Skin epidermis (tissue), 12 donors: ENCODE data around the gene OLFML2A.

ENCODE experiments used
- H3K27ac ChIP-seq, 21 experiments: fragments of 200-600 bp; sonication (generic) in 11 of 21; one replicate each; pipeline ENCODE4 v1.5.0; 2020; ENCODE audit warnings: mild to moderate bottlenecking in 3 of 21, inconsistent platforms in 2 of 21, moderate library complexity in 2 of 21
- H3K4me3 ChIP-seq, 7 experiments: fragments of 200-600 bp; sonication (generic) in 2 of 7; one replicate each; pipeline ENCODE4 v1.5.0; 2020; ENCODE audit warnings: inconsistent platforms in 2 of 7, mild to moderate bottlenecking in 2 of 7, moderate library complexity in 1 of 7

Gene OLFML2A

DNA sequence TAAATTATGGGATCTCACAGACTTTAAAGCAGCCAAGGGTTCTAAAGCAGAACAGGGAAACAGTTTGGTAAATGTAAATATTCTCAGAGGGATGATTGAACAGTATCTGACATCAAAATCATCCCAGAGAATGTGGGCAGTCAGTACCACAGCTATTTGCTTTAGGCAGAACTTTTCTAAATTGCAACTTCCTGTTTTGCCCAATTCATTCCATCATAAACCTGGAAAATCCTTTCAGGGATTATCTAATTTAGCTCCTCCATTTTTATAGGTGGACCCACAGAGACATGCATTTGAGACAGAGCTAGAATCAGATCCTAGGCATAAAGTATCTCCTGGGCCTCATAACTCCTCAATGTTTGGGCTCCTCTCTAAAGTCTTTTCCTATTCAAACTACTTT lies 18.2 kb upstream of the OLFML2A start:
- no peak overlapping the region for H3K4me3 ChIP-seq
- peak overlapping the region in 1 of 21 experiments; percentile 14 for H3K27ac ChIP-seq

DNA sequence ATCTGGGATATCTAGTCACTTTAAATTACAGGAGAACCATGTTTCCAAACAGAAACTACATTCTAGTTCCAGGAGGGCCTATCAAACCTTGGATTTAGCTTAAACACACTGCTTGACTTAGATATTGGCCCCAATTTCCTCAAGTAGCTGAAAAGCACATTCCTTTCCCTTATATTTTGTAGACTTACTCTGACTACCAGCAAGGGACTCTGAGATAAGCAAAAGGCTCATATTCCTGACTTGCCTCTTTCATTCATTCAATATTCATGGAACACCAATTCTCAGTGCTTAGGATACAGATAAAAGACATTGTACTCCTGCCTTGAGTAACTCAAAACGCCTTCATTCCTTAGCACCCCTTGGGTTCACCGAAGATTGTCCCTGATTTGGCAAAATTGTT lies 17.6 kb upstream of the OLFML2A start:
- no peak overlapping the region for H3K4me3 ChIP-seq
- no peak overlapping the region for H3K27ac ChIP-seq

DNA sequence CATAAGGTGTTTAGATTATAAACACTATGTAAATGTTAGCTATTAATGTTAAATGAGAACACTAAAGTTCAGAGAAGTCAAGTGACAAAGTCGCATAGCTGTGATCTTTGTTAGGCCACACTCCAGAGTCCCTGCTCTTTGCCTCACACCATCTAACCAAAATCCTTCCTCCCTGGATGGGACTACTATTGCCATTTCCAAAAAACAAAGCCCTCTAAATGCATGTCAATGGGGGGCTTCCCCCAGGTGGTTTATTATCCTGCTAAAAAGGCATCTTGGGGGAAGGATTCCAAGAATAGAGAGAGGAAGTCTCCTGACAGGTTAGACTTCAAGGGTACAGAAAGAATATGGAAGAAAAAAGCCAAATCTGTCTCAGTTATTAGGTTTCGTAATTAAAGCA lies 16.2 kb upstream of the OLFML2A start:
- H3K27ac ChIP-seq: no peak overlapping the region
- H3K4me3 ChIP-seq: no peak overlapping the region

DNA sequence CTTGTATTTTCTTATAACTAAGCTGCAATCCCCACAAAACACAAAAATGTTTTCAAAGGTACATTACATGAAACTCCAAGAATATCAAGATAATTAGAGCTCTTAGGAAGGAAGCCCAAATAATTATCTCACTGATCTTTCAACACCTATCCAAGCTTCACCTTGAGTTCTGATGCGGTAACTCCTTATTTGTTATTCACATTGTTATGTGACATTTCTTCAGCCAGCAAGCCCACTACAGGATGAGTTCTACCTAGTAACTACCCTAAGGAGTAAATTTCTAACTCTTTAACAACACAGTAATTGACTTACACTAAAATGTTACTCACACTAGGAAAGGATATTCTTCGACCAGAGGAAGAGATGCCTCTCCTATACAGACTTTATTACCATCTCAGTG lies 15.7 kb upstream of the OLFML2A start:
- H3K27ac ChIP-seq: no peak overlapping the region
- no peak overlapping the region for H3K4me3 ChIP-seq

GRCh38 chr9:124761710-124762109 lies 15.2 kb upstream of the OLFML2A start:
- Histone ChIP-seq H3K27ac (no peak overlapping the region), H3K4me3 (no peak overlapping the region)

GRCh38 chr9:124762633-124763032 lies 14.3 kb upstream of the OLFML2A start:
- H3K4me3 ChIP-seq: no peak overlapping the region
- H3K27ac ChIP-seq: no peak overlapping the region

DNA sequence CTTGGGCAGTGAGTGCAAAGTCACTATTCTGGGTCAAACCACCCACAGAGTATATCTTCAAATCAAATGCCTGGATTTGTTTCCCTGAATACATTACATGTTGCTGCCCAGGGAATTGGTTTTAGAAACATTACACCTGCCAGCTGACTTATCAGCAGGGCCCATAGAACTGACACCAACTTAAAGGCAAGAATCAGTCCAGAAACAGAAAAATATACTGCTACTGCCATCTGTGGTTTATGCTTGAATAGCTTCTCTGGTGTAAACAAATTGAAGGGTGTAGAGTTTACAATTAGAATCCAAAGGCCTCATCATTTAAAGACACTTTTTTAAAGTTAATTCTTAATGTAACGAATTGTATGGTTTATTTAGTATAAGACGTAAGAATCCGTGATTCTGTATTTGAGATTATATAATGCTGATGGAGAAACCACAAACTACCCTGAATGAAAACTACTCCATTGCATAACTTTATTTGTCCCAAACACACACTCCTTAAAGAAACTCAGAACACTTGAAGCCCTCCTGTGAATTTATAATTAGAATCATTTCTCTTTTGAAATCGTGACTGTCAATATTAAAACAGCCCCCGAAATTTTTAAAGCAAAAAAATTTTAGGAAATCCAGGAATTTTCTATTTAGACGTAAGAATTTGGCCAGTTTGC lies 12.0 kb upstream of the OLFML2A start:
- no peak overlapping the region for H3K4me3 ChIP-seq
- H3K27ac ChIP-seq: no peak overlapping the region

DNA sequence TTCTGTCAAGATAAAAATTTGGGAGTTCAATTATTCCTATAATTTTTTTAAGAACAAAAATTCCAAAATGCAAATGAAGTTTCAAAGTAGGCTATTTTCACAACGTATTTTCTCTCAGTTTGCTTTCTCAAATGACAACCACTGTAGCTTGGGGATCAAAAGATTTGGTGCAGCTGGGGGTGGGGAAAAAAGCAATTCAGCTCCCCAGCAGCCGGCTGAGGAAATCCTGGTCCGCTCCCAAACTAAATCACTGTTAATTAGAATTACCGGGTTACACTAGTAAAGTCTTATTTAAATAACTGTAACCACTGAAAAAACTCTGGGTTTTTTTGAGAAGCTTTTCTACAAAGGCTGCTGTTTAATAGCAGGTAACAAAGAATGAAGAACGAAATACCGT lies 11.5 kb upstream of the OLFML2A start:
- no peak overlapping the region for H3K27ac ChIP-seq
- no peak overlapping the region for H3K4me3 ChIP-seq

- Histone ChIP-seq H3K4me3 (no peak overlapping the region), H3K27ac (no peak overlapping the region)
These were observed 10.6 kb upstream of the OLFML2A start for GRCh38 chr9:124766326-124766725.

GRCh38 chr9:124766815-124767554 lies 9.9 kb upstream of the OLFML2A start:
- Histone ChIP-seq H3K27ac (no peak overlapping the region), H3K4me3 (no peak overlapping the region)

- Histone ChIP-seq H3K27ac (no peak overlapping the region), H3K4me3 (no peak overlapping the region)
These were observed 9.1 kb upstream of the OLFML2A start for GRCh38 chr9:124767821-124768220.

- Histone ChIP-seq H3K27ac (no peak overlapping the region), H3K4me3 (no peak overlapping the region)
These were observed 8.6 kb upstream of the OLFML2A start for GRCh38 chr9:124768334-124768733.

- Histone ChIP-seq H3K27ac (no peak overlapping the region), H3K4me3 (peak overlapping the region in 3 of 7 experiments; percentile 86 to 89 (median 87))
These were observed 8.0 kb upstream of the OLFML2A start for GRCh38 chr9:124768750-124769548.

- peak overlapping the region in 4 of 21 experiments; percentile 14 to 32 (median 19) for H3K27ac ChIP-seq
- peak overlapping the region; percentile 48 to 93 (median 87) for H3K4me3 ChIP-seq
These were observed 7.2 kb upstream of the OLFML2A start for GRCh38 chr9:124769549-124770358.

- H3K27ac ChIP-seq: peak overlapping the region in 18 of 21 experiments; percentile 12 to 86 (median 76)
- peak overlapping the region; percentile 48 to 93 (median 87) for H3K4me3 ChIP-seq
These were observed 6.4 kb upstream of the OLFML2A start for GRCh38 chr9:124770359-124771020.

- Histone ChIP-seq H3K27ac (peak within 1 kb of the TSS in 20 of 21 experiments; percentile 35 to 86 (median 76)), H3K4me3 (peak within 1 kb of the TSS; percentile 48 to 93 (median 87))
These were observed 5.7 kb upstream of the OLFML2A start, which contains the start of gene NR6A1 for GRCh38 chr9:124771021-124771866. NR6A1 (minus strand) TSS chr9:124771311.

DNA sequence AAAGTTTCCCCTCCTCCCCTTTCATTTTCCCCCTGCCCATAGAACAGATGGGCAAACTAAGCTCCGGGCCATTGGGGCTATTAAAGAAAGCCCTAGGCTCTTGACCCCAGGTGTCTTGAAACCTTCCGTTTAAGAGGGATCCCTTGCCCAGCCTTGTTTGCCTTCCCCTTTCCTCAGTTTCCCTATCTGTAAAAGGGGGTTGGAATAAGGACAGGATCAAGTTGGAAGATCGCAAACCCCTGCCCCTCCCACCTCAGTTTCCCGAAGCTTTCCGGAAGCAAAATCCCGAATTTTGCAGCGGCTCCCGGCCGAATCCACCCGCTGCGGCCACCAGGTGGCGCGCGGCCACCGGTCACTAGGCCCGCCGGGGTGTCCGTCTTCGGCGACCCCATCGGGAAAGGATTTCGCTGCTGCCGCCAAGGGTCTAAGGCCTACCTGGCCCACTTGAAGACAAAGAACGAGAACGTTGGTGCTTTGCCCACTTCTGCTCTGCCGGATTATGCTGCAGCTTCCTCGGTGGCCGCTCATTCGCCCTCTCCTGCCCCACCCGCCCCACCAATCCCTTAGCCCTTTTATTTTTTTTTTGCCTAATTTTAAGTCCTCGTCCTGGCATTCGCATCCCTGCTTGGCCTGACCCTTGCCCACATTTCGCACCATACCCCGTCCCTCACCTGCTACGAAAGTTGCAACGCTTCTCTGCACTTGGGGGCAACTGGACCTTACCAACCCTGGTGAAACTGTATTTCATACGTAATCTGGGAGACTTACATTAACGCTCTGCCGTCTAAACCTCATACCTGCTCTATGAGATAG lies 4.9 kb upstream of the OLFML2A start:
- peak overlapping the region in 13 of 21 experiments; percentile 28 to 86 (median 75) for H3K27ac ChIP-seq
- H3K4me3 ChIP-seq: peak overlapping the region; percentile 41 to 92 (median 87)
